ENCODE results near the gene NAA10.

- TF ChIP-seq, protein P1, sequence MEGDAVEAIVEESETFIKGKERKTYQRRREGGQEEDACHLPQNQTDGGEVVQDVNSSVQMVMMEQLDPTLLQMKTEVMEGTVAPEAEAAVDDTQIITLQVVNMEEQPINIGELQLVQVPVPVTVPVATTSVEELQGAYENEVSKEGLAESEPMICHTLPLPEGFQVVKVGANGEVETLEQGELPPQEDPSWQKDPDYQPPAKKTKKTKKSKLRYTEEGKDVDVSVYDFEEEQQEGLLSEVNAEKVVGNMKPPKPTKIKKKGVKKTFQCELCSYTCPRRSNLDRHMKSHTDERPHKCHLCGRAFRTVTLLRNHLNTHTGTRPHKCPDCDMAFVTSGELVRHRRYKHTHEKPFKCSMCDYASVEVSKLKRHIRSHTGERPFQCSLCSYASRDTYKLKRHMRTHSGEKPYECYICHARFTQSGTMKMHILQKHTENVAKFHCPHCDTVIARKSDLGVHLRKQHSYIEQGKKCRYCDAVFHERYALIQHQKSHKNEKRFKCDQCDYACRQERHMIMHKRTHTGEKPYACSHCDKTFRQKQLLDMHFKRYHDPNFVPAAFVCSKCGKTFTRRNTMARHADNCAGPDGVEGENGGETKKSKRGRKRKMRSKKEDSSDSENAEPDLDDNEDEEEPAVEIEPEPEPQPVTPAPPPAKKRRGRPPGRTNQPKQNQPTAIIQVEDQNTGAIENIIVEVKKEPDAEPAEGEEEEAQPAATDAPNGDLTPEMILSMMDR (conservative IDR thresholded peaks at IDR 0.05; ENCODE audit: low read length), result no peak
- no peak for TF ChIP-seq EZH2phosphoT487 (IDR thresholded peaks at IDR 0.05; ENCODE audit: borderline replicate concordance)
Observed at GRCh38 chrX:153973127-153974002, 38.5 kb upstream of the NAA10 start.

All from Loucy (cell line).